Epithelial cell of proximal tubule (primary cell): ENCODE data around the gene ADCY1. TPM values are rescaled to one million over a fixed set of nuclear protein-coding genes. Genes with fewer than 3 reads are reported as not detected.

ENCODE experiments used
- DNase-seq: peaks from one replicate; pipeline ENCODE4 v3.0.0-alpha.2; 2011; ENCODE audit warnings: low read depth
- H3K4me3 ChIP-seq: 2 replicates; pipeline ENCODE4 v1.5.1; 2011; ENCODE audit warnings: low read depth, mild to moderate bottlenecking, low read length
- CTCF ChIP-seq: conservative IDR thresholded peaks from 2 replicates; pipeline ENCODE4 v1.5.1; 2012; ENCODE audit warnings: low read depth, mild to moderate bottlenecking, low read length
- total RNA-seq: library from RNA; depleted of rRNA; stranded (reverse); fragments of >200 nt; gene quantifications from 2 replicates; pipeline ENCODE4 v1.2.3, GENCODE V29; 2015

ADCY1 gene
- total RNA-seq, 1 donor from 2014 or later = 1.2 TPM

GRCh38 chr7:45624392-45624760, 50.2 kb downstream of the ADCY1 start:
- DNase-seq = no peak
- no peak for TF ChIP-seq CTCF

GRCh38 chr7:45625067-45625466, 50.9 kb downstream of the ADCY1 start:
- no peak for DNase-seq
- no peak for TF ChIP-seq CTCF
- no peak overlapping the region for H3K4me3 ChIP-seq

More at GRCh38 chr7:45624392-45624760, 50.2 kb downstream of the ADCY1 start:
- no peak overlapping the region for H3K4me3 ChIP-seq

GRCh38 chr7:45625714-45626440, 51.7 kb downstream of the ADCY1 start:
- no peak overlapping the region for H3K4me3 ChIP-seq
- no peak for DNase-seq
- no peak for TF ChIP-seq CTCF

GRCh38 chr7:45626441-45627430, 52.6 kb downstream of the ADCY1 start:
- DNase-seq = no peak

GRCh38 chr7:45627691-45628456, 53.7 kb downstream of the ADCY1 start:
- no peak overlapping the region for H3K4me3 ChIP-seq
- no peak for DNase-seq
- TF ChIP-seq CTCF = no peak

More at GRCh38 chr7:45626441-45627430, 52.6 kb downstream of the ADCY1 start:
- no peak overlapping the region for H3K4me3 ChIP-seq
- TF ChIP-seq CTCF = no peak

- TF ChIP-seq CTCF = no peak
- no peak for DNase-seq
- no peak overlapping the region for H3K4me3 ChIP-seq
These were observed 57.4 kb downstream of the ADCY1 start for GRCh38 chr7:45631569-45631968.
